ENCODE data around the gene MXD1. TPM values are rescaled to one million over a fixed set of nuclear protein-coding genes. Genes with fewer than 3 reads are reported as not detected.

The MXD1 gene
- total RNA-seq, 4 donors from 2014 or later: 6.1 to 8.6 (median 6.9) TPM

- Histone ChIP-seq H3K27me3 (no peaks in the 10 kb centered on the region), H3K4me3 (no peak overlapping the region), H3K9me3 (no peaks in the 10 kb centered on the region), H3K4me1 (peaks cover 0 to 5% of the 10 kb centered on the region in 2 donors), H3K36me3 (no peaks in the 10 kb centered on the region), H3K27ac (no peak overlapping the region)
- intact Hi-C loops (cut with DNase I; ENCODE audit: low total_unique reads) (no loop called here), in situ Hi-C loops (cut with MboI; ENCODE audit: low sequenced_read_pairs in 4 of 4) (no loop called here)
- ATAC-seq (no peak), DNase-seq (no peak)
- TF ChIP-seq POLR2A (IDR thresholded peaks at IDR 0.05) (no peak), CTCF (IDR thresholded peaks at IDR 0.05 in 4 of 5, conservative IDR thresholded peaks at IDR 0.05 in 1 of 5) (no peak)
Observed at GRCh38 chr2:69965756-69966445, 51.0 kb downstream of the MXD1 start.

GRCh38 chr2:69966496-69966895, 51.6 kb downstream of the MXD1 start:
- TF ChIP-seq CTCF (IDR thresholded peaks at IDR 0.05 in 4 of 5, conservative IDR thresholded peaks at IDR 0.05 in 1 of 5) (no peak), POLR2A (IDR thresholded peaks at IDR 0.05) (no peak)
- no peaks in the 10 kb centered on the region for H3K9me3 ChIP-seq
- H3K27ac ChIP-seq: no peak overlapping the region
- H3K4me3 ChIP-seq: no peak overlapping the region
- intact Hi-C loops (cut with DNase I; ENCODE audit: low total_unique reads): no loop called here
- H3K4me1 ChIP-seq: peaks cover 0 to 5% of the 10 kb centered on the region in 2 donors
- in situ Hi-C loops (cut with MboI; ENCODE audit: low sequenced_read_pairs in 4 of 4): no loop called here
- DNase-seq: no peak
- no peak for ATAC-seq
- no peaks in the 10 kb centered on the region for H3K36me3 ChIP-seq
- no peaks in the 10 kb centered on the region for H3K27me3 ChIP-seq

- in situ Hi-C loops (cut with MboI; ENCODE audit: low sequenced_read_pairs in 4 of 4): no loop called here
- peaks cover 0 to 5% of the 10 kb centered on the region in 2 donors for H3K4me1 ChIP-seq
- intact Hi-C loops (cut with DNase I; ENCODE audit: low total_unique reads): no loop called here
Observed at GRCh38 chr2:69968609-69969008, 53.7 kb downstream of the MXD1 start.

GRCh38 chr2:69969126-69969983, 54.4 kb downstream of the MXD1 start:
- Histone ChIP-seq H3K36me3 (no peaks in the 10 kb centered on the region), H3K27ac (no peak overlapping the region), H3K27me3 (no peaks in the 10 kb centered on the region), H3K9me3 (no peaks in the 10 kb centered on the region), H3K4me1 (peaks cover 0 to 2% of the 10 kb centered on the region in 2 donors), H3K4me3 (no peak overlapping the region)
- DNase-seq (no peak), ATAC-seq (no peak)
- no peak for TF ChIP-seq CTCF (IDR thresholded peaks at IDR 0.05 in 4 of 5, conservative IDR thresholded peaks at IDR 0.05 in 1 of 5)
- TF ChIP-seq POLR2A (IDR thresholded peaks at IDR 0.05): no peak
- in situ Hi-C loops (cut with MboI; ENCODE audit: low sequenced_read_pairs in 4 of 4) (no loop called here), intact Hi-C loops (cut with DNase I; ENCODE audit: low total_unique reads) (no loop called here)

More at GRCh38 chr2:69968609-69969008, 53.7 kb downstream of the MXD1 start:
- TF ChIP-seq CTCF (IDR thresholded peaks at IDR 0.05 in 4 of 5, conservative IDR thresholded peaks at IDR 0.05 in 1 of 5) (no peak), POLR2A (IDR thresholded peaks at IDR 0.05) (no peak)
- no peaks in the 10 kb centered on the region for H3K9me3 ChIP-seq
- no peaks in the 10 kb centered on the region for H3K36me3 ChIP-seq
- H3K27ac ChIP-seq: no peak overlapping the region
- DNase-seq (no peak), ATAC-seq (no peak)
- H3K27me3 ChIP-seq: no peaks in the 10 kb centered on the region
- no peak overlapping the region for H3K4me3 ChIP-seq
